ENCODE data around the gene ROS1.

ROS1 gene

DNA sequence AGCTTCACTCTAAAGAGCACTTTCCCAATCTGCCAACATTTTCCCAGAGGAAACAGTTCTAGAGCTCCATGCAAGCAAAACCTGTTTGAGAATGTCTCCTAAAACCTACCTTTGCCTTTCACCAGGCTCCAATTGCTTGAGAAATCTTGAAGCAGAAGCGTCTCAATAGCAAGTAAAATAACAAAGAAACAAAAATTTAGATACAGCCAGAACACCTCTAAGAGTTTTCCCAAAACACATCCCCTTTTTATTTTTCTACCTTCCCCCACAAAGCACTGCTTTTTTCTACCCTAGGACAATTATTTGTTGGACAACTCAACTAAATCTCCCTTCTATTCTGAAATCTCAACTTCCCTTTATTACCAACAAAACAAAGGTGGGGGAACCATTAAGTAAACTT is 156.8 kb downstream of the ROS1 start:
- Histone ChIP-seq H3K27ac (ENCODE audit: low read depth, low read length, poor library complexity, severe bottlenecking) (no peak overlapping the region), H3K27me3 (ENCODE audit: insufficient read depth, low read length) (no peaks in the 10 kb centered on the region), H2AFZ (ENCODE audit: low read length) (no peak overlapping the region), H3K9me3 (ENCODE audit: low read length) (no peaks in the 10 kb centered on the region), H3F3A (ENCODE audit: insufficient read depth, low read length) (no peaks in the 10 kb centered on the region), H3K36me3 (ENCODE audit: insufficient read depth, low read length) (no peaks in the 10 kb centered on the region), H3K9ac (ENCODE audit: low read length) (no peak overlapping the region), H3K9me2 (ENCODE audit: low read depth, low read length) (no peaks in the 10 kb centered on the region), H3K79me2 (ENCODE audit: insufficient read depth, low read length) (no peaks in the 10 kb centered on the region), H3K4me2 (ENCODE audit: low read length) (no peak overlapping the region), H3K4me3 (ENCODE audit: low read depth, low read length, poor library complexity, severe bottlenecking) (no peak overlapping the region), H3K4me1 (ENCODE audit: insufficient read depth, low read length, severe bottlenecking) (no peaks in the 10 kb centered on the region), H4K20me1 (ENCODE audit: insufficient read depth, low read length) (no peaks in the 10 kb centered on the region)
- TF ChIP-seq EZH2 (IDR thresholded peaks at IDR 0.05; ENCODE audit: borderline replicate concordance, low read length) (no peak), CTCF (IDR thresholded peaks at IDR 0.05; ENCODE audit: low read length) (no peak)

DNA sequence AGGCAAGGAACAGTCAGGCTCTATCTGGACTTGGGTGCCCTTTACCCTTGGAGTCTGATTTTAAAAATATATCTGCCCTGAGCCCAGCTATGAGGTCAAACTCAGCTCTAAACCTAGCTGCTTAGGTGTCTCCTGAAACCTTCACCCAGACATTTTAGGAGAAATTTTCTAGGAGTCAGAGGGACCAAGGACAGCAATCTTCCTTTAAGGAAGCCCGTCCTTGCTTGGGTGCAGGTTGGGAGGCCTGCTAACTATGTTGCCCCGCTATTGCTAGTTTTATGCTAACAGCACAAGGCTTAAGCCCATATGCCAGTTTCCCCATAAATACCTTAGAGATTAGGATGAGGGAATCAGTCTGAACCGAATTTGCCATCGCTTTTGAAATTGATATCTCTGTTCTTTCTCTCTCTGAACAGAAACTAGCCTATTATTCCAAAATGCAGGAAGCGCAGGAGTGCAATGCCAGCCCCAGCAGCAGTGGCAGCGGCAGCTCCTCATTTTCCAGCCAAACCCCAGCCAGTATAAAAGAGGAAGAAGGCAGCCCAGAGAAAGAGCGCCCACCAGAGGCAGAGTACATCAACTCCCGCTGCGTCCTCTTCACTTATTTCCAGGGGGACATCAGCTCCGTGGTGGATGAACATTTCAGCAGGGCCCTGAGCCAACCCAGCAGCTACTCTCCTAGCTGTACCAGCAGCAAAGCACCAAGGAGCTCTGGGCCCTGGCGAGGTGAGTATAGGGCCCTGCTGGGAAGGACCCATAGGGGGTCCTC is 157.8 kb downstream of the ROS1 start:
- no peak overlapping the region for H3K4me3 ChIP-seq (ENCODE audit: low read depth, low read length, poor library complexity, severe bottlenecking)
- H3K4me2 ChIP-seq (ENCODE audit: low read length), result no peak overlapping the region

GRCh38 chr6:117267054-117267347 is 158.7 kb downstream of the ROS1 start:
- H3K36me3 ChIP-seq (ENCODE audit: insufficient read depth, low read length), result no peaks in the 10 kb centered on the region
- no peaks in the 10 kb centered on the region for H3K27me3 ChIP-seq (ENCODE audit: insufficient read depth, low read length)
- H3F3A ChIP-seq (ENCODE audit: insufficient read depth, low read length), result no peaks in the 10 kb centered on the region
- no peak overlapping the region for H3K27ac ChIP-seq (ENCODE audit: low read depth, low read length, poor library complexity, severe bottlenecking)
- H3K9me3 ChIP-seq (ENCODE audit: low read length), result no peaks in the 10 kb centered on the region
- no peaks in the 10 kb centered on the region for H3K79me2 ChIP-seq (ENCODE audit: insufficient read depth, low read length)
- no peak overlapping the region for H3K4me2 ChIP-seq (ENCODE audit: low read length)
- H3K9ac ChIP-seq (ENCODE audit: low read length), result no peak overlapping the region
- H3K4me3 ChIP-seq (ENCODE audit: low read depth, low read length, poor library complexity, severe bottlenecking), result no peak overlapping the region
- H4K20me1 ChIP-seq (ENCODE audit: insufficient read depth, low read length), result no peaks in the 10 kb centered on the region
- no peaks in the 10 kb centered on the region for H3K4me1 ChIP-seq (ENCODE audit: insufficient read depth, low read length, severe bottlenecking)
- no peak overlapping the region for H2AFZ ChIP-seq (ENCODE audit: low read length)
- no peaks in the 10 kb centered on the region for H3K9me2 ChIP-seq (ENCODE audit: low read depth, low read length)
- no peak for TF ChIP-seq EZH2 (IDR thresholded peaks at IDR 0.05; ENCODE audit: borderline replicate concordance, low read length)
- no peak for TF ChIP-seq CTCF (IDR thresholded peaks at IDR 0.05; ENCODE audit: low read length)

More for the DNA sequence above, 157.8 kb downstream of the ROS1 start:
- Histone ChIP-seq H4K20me1 (ENCODE audit: insufficient read depth, low read length) (no peaks in the 10 kb centered on the region), H3K27ac (ENCODE audit: low read depth, low read length, poor library complexity, severe bottlenecking) (no peak overlapping the region), H3K27me3 (ENCODE audit: insufficient read depth, low read length) (no peaks in the 10 kb centered on the region), H3K4me1 (ENCODE audit: insufficient read depth, low read length, severe bottlenecking) (no peaks in the 10 kb centered on the region), H3F3A (ENCODE audit: insufficient read depth, low read length) (no peaks in the 10 kb centered on the region), H3K79me2 (ENCODE audit: insufficient read depth, low read length) (no peaks in the 10 kb centered on the region), H2AFZ (ENCODE audit: low read length) (no peak overlapping the region), H3K9ac (ENCODE audit: low read length) (no peak overlapping the region), H3K9me3 (ENCODE audit: low read length) (no peaks in the 10 kb centered on the region), H3K9me2 (ENCODE audit: low read depth, low read length) (no peaks in the 10 kb centered on the region), H3K36me3 (ENCODE audit: insufficient read depth, low read length) (no peaks in the 10 kb centered on the region)
- TF ChIP-seq EZH2 (IDR thresholded peaks at IDR 0.05; ENCODE audit: borderline replicate concordance, low read length) (no peak), CTCF (IDR thresholded peaks at IDR 0.05; ENCODE audit: low read length) (peak; percentile 17; the same call in 1 of the 2 replicates)

Measured in OCI-LY1 (cell line).